M059J (cell line): ENCODE results near the gene ZFYVE26. TPM values are rescaled to one million over a fixed set of nuclear protein-coding genes. Genes with fewer than 3 reads are reported as not detected.
A peak's percentile ranks its signal among the peaks of the same experiment; 100 is the strongest.
"Not testable (repeated sequence)": the region's sequence is repeated elsewhere in the genome, so short reads cannot be mapped to it uniquely, and the experiment has no call there.

Experiments used
- DNase-seq: peaks from one replicate; pipeline ENCODE4 v3.0.0-alpha.2; 2012; ENCODE audit warnings: low read depth
- total RNA-seq: library from RNA; depleted of rRNA; stranded (reverse); fragments of >200 nt; shearing (Covaris generic); gene quantifications from 2 replicates; pipeline ENCODE4 v1.2.3, GENCODE V29; 2014; rRNA removed

Gene ZFYVE26
- total RNA-seq = 14.2 and 17.8 TPM in 2 replicates

GRCh38 chr14:67816326-67817002 is at the start of gene ZFYVE26:
Gene ZFYVE26 (minus strand): TSS chr14:67816590. CDS start chr14:67815963, 627 bp downstream.
- peak; percentile 98 for DNase-seq

- no peak for DNase-seq
These were observed 46.8 kb upstream of the ZFYVE26 start for GRCh38 chr14:67863223-67863622.

GRCh38 chr14:67859169-67859749 is 42.9 kb upstream of the ZFYVE26 start:
- DNase-seq = no peak

GRCh38 chr14:67857778-67858350 is 41.5 kb upstream of the ZFYVE26 start:
- DNase-seq = no peak

GRCh38 chr14:67856827-67857226 is 40.4 kb upstream of the ZFYVE26 start:
- peak; percentile 7 for DNase-seq

GRCh38 chr14:67853715-67854114 is 37.3 kb upstream of the ZFYVE26 start:
- no peak for DNase-seq

GRCh38 chr14:67852926-67853604 is 36.7 kb upstream of the ZFYVE26 start:
- no peak for DNase-seq

GRCh38 chr14:67851785-67852410 is 35.5 kb upstream of the ZFYVE26 start:
- DNase-seq = no peak

GRCh38 chr14:67850066-67850830 is 33.9 kb upstream of the ZFYVE26 start:
- no peak for DNase-seq

GRCh38 chr14:67846029-67846610 is 29.7 kb upstream of the ZFYVE26 start:
- no peak for DNase-seq

- DNase-seq = peak; percentile 72
These were observed 20.7 kb upstream of the ZFYVE26 start for GRCh38 chr14:67837011-67837624.

- DNase-seq = no peak
These were observed 19.2 kb upstream of the ZFYVE26 start for GRCh38 chr14:67835596-67835995.

GRCh38 chr14:67833403-67833802 is 17.0 kb upstream of the ZFYVE26 start:
- no peak for DNase-seq

GRCh38 chr14:67831113-67831512 is 14.7 kb upstream of the ZFYVE26 start:
- no peak for DNase-seq

- DNase-seq = no peak
These were observed 4.7 kb upstream of the ZFYVE26 start for GRCh38 chr14:67821121-67821520.

GRCh38 chr14:67820428-67820971 is 4.1 kb upstream of the ZFYVE26 start:
- no peak for DNase-seq

- peak; percentile 80 for DNase-seq
These were observed 3.4 kb upstream of the ZFYVE26 start, which contains the start of gene RAD51B for GRCh38 chr14:67819563-67820421. Gene RAD51B (plus strand): TSS chr14:67819779.

GRCh38 chr14:67818476-67818875 is 2.1 kb upstream of the ZFYVE26 start:
- not testable (repeated sequence) for DNase-seq
